Measurements from ENCODE around the gene AP5S1.
A peak's percentile ranks its signal among the peaks of the same experiment; 100 is the strongest.

The AP5S1 gene

GRCh38 chr20:3820048-3820900, at the start of gene AP5S1:
TSS of gene AP5S1 (plus strand) at chr20:3820547. CDS start at chr20:3822118, 1,571 bp downstream.
- H3K4me3 ChIP-seq (ENCODE audit: low read depth, low read length): peak within 1 kb of the TSS; percentile 77
- peak; percentile 98 for TF ChIP-seq CTCF (IDR thresholded peaks at IDR 0.05; ENCODE audit: borderline replicate concordance, insufficient read depth, low read depth, low read length)

- no peak for TF ChIP-seq CTCF (IDR thresholded peaks at IDR 0.05; ENCODE audit: borderline replicate concordance, insufficient read depth, low read depth, low read length)
- H3K4me3 ChIP-seq (ENCODE audit: low read depth, low read length): no peak overlapping the region
Observed at GRCh38 chr20:3771552-3772058, 48.7 kb upstream of the AP5S1 start.

GRCh38 chr20:3775457-3776108, 44.8 kb upstream of the AP5S1 start:
- TF ChIP-seq CTCF (IDR thresholded peaks at IDR 0.05; ENCODE audit: borderline replicate concordance, insufficient read depth, low read depth, low read length): no peak
- H3K4me3 ChIP-seq (ENCODE audit: low read depth, low read length): no peak overlapping the region

- H3K4me3 ChIP-seq (ENCODE audit: low read depth, low read length): no peak overlapping the region
- TF ChIP-seq CTCF (IDR thresholded peaks at IDR 0.05; ENCODE audit: borderline replicate concordance, insufficient read depth, low read depth, low read length): no peak
Observed at GRCh38 chr20:3777381-3777715, 43.0 kb upstream of the AP5S1 start.

GRCh38 chr20:3777716-3778629, 42.4 kb upstream of the AP5S1 start:
- TF ChIP-seq CTCF (IDR thresholded peaks at IDR 0.05; ENCODE audit: borderline replicate concordance, insufficient read depth, low read depth, low read length): no peak
- peak overlapping the region; percentile 27 for H3K4me3 ChIP-seq (ENCODE audit: low read depth, low read length)

GRCh38 chr20:3778976-3779375, 41.4 kb upstream of the AP5S1 start:
- H3K4me3 ChIP-seq (ENCODE audit: low read depth, low read length): no peak overlapping the region
- TF ChIP-seq CTCF (IDR thresholded peaks at IDR 0.05; ENCODE audit: borderline replicate concordance, insufficient read depth, low read depth, low read length): no peak

All from GM12875 (cell line).